ENCODE measurements around the gene SMURF1.

- no peak for TF ChIP-seq POLR2AphosphoS5 (IDR thresholded peaks at IDR 0.05; ENCODE audit: low read depth, low read length)
- TF ChIP-seq POLR2A (IDR thresholded peaks at IDR 0.05; ENCODE audit: low read depth, low read length) = no peak
- no peak for TF ChIP-seq TAF1 (IDR thresholded peaks at IDR 0.05; ENCODE audit: low read depth, low read length)
Observed at GRCh38 chr7:99095698-99096097, 48.2 kb downstream of the SMURF1 start.

Data from GM12891 (cell line).